K562 (cell line): ENCODE measurements around the gene METAP1D. TPM values are rescaled to one million over a fixed set of nuclear protein-coding genes. Genes with fewer than 3 reads are reported as not detected.

ENCODE experiments used
- ASH1L ChIP-seq: fragments of 450-650 bp; IDR thresholded peaks from 2 replicates; pipeline ENCODE4 v1.6.1; 2018; ENCODE audit warnings: borderline replicate concordance, mild to moderate bottlenecking, low read depth; ENCODE audit not compliant: partially characterized antibody
- BACH1 ChIP-seq: fragments of 200-800 bp; sonication (Bioruptor generic); IDR thresholded peaks from 2 replicates; pipeline ENCODE4 v1.6.1; 2016; ENCODE audit warnings: missing genetic modification characterization, missing compliant biosample characterization
- DPF2 ChIP-seq: fragments of 450-650 bp; IDR thresholded peaks from 2 replicates; pipeline ENCODE4 v1.6.1; 2016
- EP400 ChIP-seq: fragments of 450-650 bp; IDR thresholded peaks from 2 replicates; pipeline ENCODE4 v1.6.1; 2017; ENCODE audit warnings: antibody characterized with exemption, mild to moderate bottlenecking, moderate library complexity
- FOXM1 ChIP-seq, 2 experiments: fragments of 450-650 bp in 1 of 2; sonication (generic) in 1 of 2; formaldehyde crosslinking in 1 of 2; IDR thresholded peaks; 2 replicates each; pipeline versions ENCODE4 v1.6.1 to v1.9.0; 2017 to 2022; ENCODE audit warnings: low read depth in 2 of 2, mild to moderate bottlenecking in 2 of 2, missing genetic modification reagents in 1 of 2, moderate library complexity in 1 of 2
- GTF2A2 ChIP-seq: IDR thresholded peaks from 2 replicates; pipeline ENCODE4 v1.6.1; 2016; ENCODE audit warnings: mild to moderate bottlenecking, missing genetic modification characterization, missing compliant biosample characterization
- HMG20B ChIP-seq: fragments of 250-450 bp; sonication (Bioruptor Pico); IDR thresholded peaks from 2 replicates; pipeline ENCODE4 v1.5.0; 2021; ENCODE audit warnings: mild to moderate bottlenecking
- MAFG ChIP-seq: fragments of 450-650 bp; conservative IDR thresholded peaks from 2 replicates; pipeline ENCODE4 v1.6.1; 2016; ENCODE audit warnings: missing genetic modification characterization, missing compliant biosample characterization
- MEF2A ChIP-seq: IDR thresholded peaks from 2 replicates; pipeline ENCODE4 v1.6.1; 2011; ENCODE audit warnings: low read depth, mild to moderate bottlenecking, low read length, moderate library complexity; ENCODE audit not compliant: control insufficient read depth
- RCOR1 ChIP-seq, 2 experiments: IDR thresholded peaks; 2 replicates each; pipeline ENCODE4 v1.6.1; 2012; ENCODE audit warnings: low read depth in 2 of 2, low read length in 2 of 2, borderline replicate concordance in 1 of 2, improper control_type of control experiment in 1 of 2
- STAG1 ChIP-seq: sonication (generic); formaldehyde crosslinking; IDR thresholded peaks from 2 replicates; pipeline ENCODE4 v1.5.0; 2020; ENCODE audit warnings: missing genetic modification reagents, borderline replicate concordance
- ZBTB8A ChIP-seq: fragments of 450-650 bp; IDR thresholded peaks from 2 replicates; pipeline ENCODE4 v1.6.1; 2018; ENCODE audit warnings: mild to moderate bottlenecking, moderate library complexity; ENCODE audit not compliant: partially characterized antibody
- ZNF143 ChIP-seq: sonication (generic); formaldehyde crosslinking; IDR thresholded peaks from 2 replicates; pipeline ENCODE4 v1.9.0; 2022; ENCODE audit warnings: mild to moderate bottlenecking, missing genetic modification reagents
- ZNF174 ChIP-seq: fragments of 250-450 bp; sonication (Bioruptor Pico); IDR thresholded peaks from 2 replicates; pipeline ENCODE4 v1.4.0; 2020; ENCODE audit warnings: mild to moderate bottlenecking
- polyA plus RNA-seq, 8 experiments: library from polyadenylated mRNA; depleted of rRNA in 4 of 8; stranded (reverse) in 5 of 8; unstranded in 3 of 8; fragments of >200 nt; fragmentation: Nextera tagmentation in 2 of 8; fragmentation: Illumina TruSeq in 1 of 8; extraction: Ambion mirVana in 2 of 8; extraction: Trizol in 1 of 8; gene quantifications; 2 replicates each; pipeline versions ENCODE4 v1.2.1 to v1.2.3, GENCODE V29; 2011 to 2014; ENCODE audit warnings: inconsistent platforms in 1 of 8, missing spikeins in 1 of 8
- total RNA-seq, 7 experiments: library from RNA; depleted of rRNA in 6 of 7; stranded (reverse); fragments of >200 nt in 6 of 7; fragmentation: Illumina TruSeq in 2 of 7; extraction: Trizol in 2 of 7; gene quantifications; 2 replicates each; pipeline versions ENCODE4 v1.2.1 to v1.2.3, GENCODE V29; 2011 to 2021; ENCODE audit warnings: low replicate concordance in 1 of 7
- TF ChIP-seq, protein P1 (sequence below): sonication (generic); formaldehyde crosslinking; IDR thresholded peaks from 2 replicates; pipeline ENCODE4 v1.8.0; 2022; ENCODE audit warnings: mild to moderate bottlenecking, missing genetic modification reagents
- TF ChIP-seq, protein P2 (sequence below): sonication (generic); formaldehyde crosslinking; IDR thresholded peaks from 2 replicates; pipeline ENCODE4 v1.8.0; 2023; ENCODE audit warnings: mild to moderate bottlenecking, missing genetic modification reagents

The METAP1D gene
- total and polyA plus RNA-seq, 9 of the 15 experiments (the other 6 are each of a cell fraction or from before 2014, with no cell fraction given), result 8.0 to 23.4 (median 15.7) TPM

- TF ChIP-seq STAG1 (CRISPR knock-in tag) (no peak), FOXM1 (IDR thresholded peaks at IDR 0.05; ENCODE audit: low read depth) (no peak), FOXM1 (CRISPR knock-in tag; IDR thresholded peaks at IDR 0.05; ENCODE audit: low read depth) (no peak; the same call in 1 of the 2 replicates), BACH1 (tag) (no peak), ASH1L (no peak), ZNF174 (no peak), ZBTB8A (no peak), DPF2 (peak; percentile 65), ZNF143 (CRISPR knock-in tag) (peak; percentile 43; the same call in 1 of the 2 replicates), GTF2A2 (tag) (no peak), RCOR1 (IDR thresholded peaks at IDR 0.05; ENCODE audit: borderline replicate concordance in 1 of 2, low read depth in 2 of 2, low read length in 2 of 2) (no peak), EP400 (peak; percentile 86), MEF2A (no peak), HMG20B (CRISPR knock-in tag) (no peak), MAFG (no peak)
- TF ChIP-seq, protein P1, sequence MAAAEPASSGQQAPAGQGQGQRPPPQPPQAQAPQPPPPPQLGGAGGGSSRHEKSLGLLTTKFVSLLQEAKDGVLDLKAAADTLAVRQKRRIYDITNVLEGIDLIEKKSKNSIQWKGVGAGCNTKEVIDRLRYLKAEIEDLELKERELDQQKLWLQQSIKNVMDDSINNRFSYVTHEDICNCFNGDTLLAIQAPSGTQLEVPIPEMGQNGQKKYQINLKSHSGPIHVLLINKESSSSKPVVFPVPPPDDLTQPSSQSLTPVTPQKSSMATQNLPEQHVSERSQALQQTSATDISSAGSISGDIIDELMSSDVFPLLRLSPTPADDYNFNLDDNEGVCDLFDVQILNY (CRISPR knock-in tag), result peak; percentile 70; the same call in 1 of the 2 replicates
- TF ChIP-seq, protein P2, sequence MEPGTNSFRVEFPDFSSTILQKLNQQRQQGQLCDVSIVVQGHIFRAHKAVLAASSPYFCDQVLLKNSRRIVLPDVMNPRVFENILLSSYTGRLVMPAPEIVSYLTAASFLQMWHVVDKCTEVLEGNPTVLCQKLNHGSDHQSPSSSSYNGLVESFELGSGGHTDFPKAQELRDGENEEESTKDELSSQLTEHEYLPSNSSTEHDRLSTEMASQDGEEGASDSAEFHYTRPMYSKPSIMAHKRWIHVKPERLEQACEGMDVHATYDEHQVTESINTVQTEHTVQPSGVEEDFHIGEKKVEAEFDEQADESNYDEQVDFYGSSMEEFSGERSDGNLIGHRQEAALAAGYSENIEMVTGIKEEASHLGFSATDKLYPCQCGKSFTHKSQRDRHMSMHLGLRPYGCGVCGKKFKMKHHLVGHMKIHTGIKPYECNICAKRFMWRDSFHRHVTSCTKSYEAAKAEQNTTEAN (CRISPR knock-in tag), result no peak
Observed at GRCh38 chr2:172084645-172085459, 85.1 kb downstream of the METAP1D start (continued).
